CD14-positive monocyte (primary cell): ENCODE results near the gene NMNAT1. TPM values are rescaled to one million over a fixed set of nuclear protein-coding genes. Genes with fewer than 3 reads are reported as not detected.

ENCODE experiments used
- DNase-seq, 3 donors: peaks; one replicate each; pipeline ENCODE4 v3.0.0-alpha.2; 2011 to 2022
- H2AFZ ChIP-seq: 2 replicates; pipeline ENCODE4 v1.6.0; 2012; ENCODE audit warnings: mild to moderate bottlenecking, low read depth, low read length, inconsistent platforms; ENCODE audit not compliant: insufficient read depth, poor library complexity, severe bottlenecking
- H3K27ac ChIP-seq, 2 donors: 1 replicate in 1 of 2; 2 replicates in 1 of 2; pipeline ENCODE4 v1.5.1; 2012 to 2013; ENCODE audit warnings: low read length in 2 of 2, control low read depth in 1 of 2, inconsistent platforms in 1 of 2, low read depth in 1 of 2, mild to moderate bottlenecking in 1 of 2
- H3K27me3 ChIP-seq, 2 donors: one replicate each; pipeline versions ENCODE4 v1.6.0 to v1.6.1; 2011 to 2013; ENCODE audit warnings: low read length in 2 of 2; ENCODE audit not compliant: control insufficient read depth in 2 of 2, insufficient read depth in 2 of 2
- H3K36me3 ChIP-seq, 2 donors: replicated peaks in 1 of 2; 1 replicate in 1 of 2; 2 replicates in 1 of 2; pipeline versions ENCODE4 v1.5.1 to v1.6.1; 2012 to 2013; ENCODE audit warnings: low read length in 2 of 2, control low read depth in 1 of 2, inconsistent platforms in 1 of 2, mild to moderate bottlenecking in 1 of 2; ENCODE audit not compliant: insufficient read depth in 2 of 2, control insufficient read depth in 1 of 2
- H3K4me1 ChIP-seq, 2 donors: 1 replicate in 1 of 2; 2 replicates in 1 of 2; pipeline versions ENCODE4 v1.5.1 to v1.6.1; 2012 to 2013; ENCODE audit warnings: low read length in 2 of 2, control low read depth in 1 of 2, inconsistent platforms in 1 of 2, mild to moderate bottlenecking in 1 of 2, moderate library complexity in 1 of 2; ENCODE audit not compliant: insufficient read depth in 2 of 2, control insufficient read depth in 1 of 2
- H3K4me2 ChIP-seq: replicated peaks from 2 replicates; pipeline ENCODE3; 2012; ENCODE audit warnings: low read length, moderate library complexity, mild to moderate bottlenecking; ENCODE audit not compliant: poor library complexity, severe bottlenecking; ENCODE audit errors: extremely low read depth
- H3K4me3 ChIP-seq, 3 experiments: fragments of 200-600 bp in 1 of 3; sonication (generic) in 1 of 3; replicated peaks in 1 of 3; 1 replicate in 2 of 3; 2 replicates in 1 of 3; pipeline ENCODE4 v1.5.1; 2011 to 2013; ENCODE audit warnings: low read length in 3 of 3, mild to moderate bottlenecking in 3 of 3, control low read depth in 2 of 3, low read depth in 2 of 3, inconsistent platforms in 1 of 3, moderate library complexity in 1 of 3
- H3K79me2 ChIP-seq: 2 replicates; pipeline ENCODE4 v1.6.0; 2012; ENCODE audit warnings: mild to moderate bottlenecking, control low read depth, inconsistent platforms, low read length, moderate library complexity; ENCODE audit not compliant: insufficient read depth
- H3K9ac ChIP-seq: 2 replicates; pipeline ENCODE4 v1.6.0; 2017; ENCODE audit warnings: low read length, mild to moderate bottlenecking; ENCODE audit not compliant: insufficient read depth, poor library complexity, severe bottlenecking
- H3K9me3 ChIP-seq, 2 donors: replicated peaks in 1 of 2; 1 replicate in 1 of 2; 2 replicates in 1 of 2; pipeline versions ENCODE4 v1.5.1 to v1.6.1; 2012 to 2013; ENCODE audit warnings: low read length in 2 of 2, control low read depth in 1 of 2; ENCODE audit not compliant: control insufficient read depth in 1 of 2, insufficient read depth in 1 of 2
- H4K20me1 ChIP-seq: 2 replicates; pipeline ENCODE4 v1.6.0; 2012; ENCODE audit warnings: mild to moderate bottlenecking, low read length, control low read depth, moderate library complexity; ENCODE audit not compliant: insufficient read depth
- H3K27ac Mint-ChIP-seq, 7 donors: one replicate each; pipeline ENCODE4 v1.8.0; 2020; ENCODE audit warnings: mild to moderate bottlenecking in 7 of 7, mixed read lengths in 7 of 7, moderate library complexity in 6 of 7, inconsistent platforms in 2 of 7
- H3K27me3 Mint-ChIP-seq, 3 donors: one replicate each; pipeline ENCODE4 v1.8.0; 2021 to 2022; ENCODE audit warnings: low read depth in 3 of 3, mild to moderate bottlenecking in 3 of 3, mixed read lengths in 3 of 3, moderate library complexity in 3 of 3, inconsistent platforms in 1 of 3
- H3K36me3 Mint-ChIP-seq, 2 donors: one replicate each; pipeline ENCODE4 v1.8.0; 2020; ENCODE audit warnings: mixed read lengths in 2 of 2, inconsistent platforms in 1 of 2, mild to moderate bottlenecking in 1 of 2
- H3K4me1 Mint-ChIP-seq: one replicate; pipeline ENCODE4 v1.8.0; 2020; ENCODE audit warnings: mild to moderate bottlenecking, mixed read lengths
- H3K4me3 Mint-ChIP-seq, 2 donors: one replicate each; pipeline ENCODE4 v1.8.0; 2020; ENCODE audit warnings: mild to moderate bottlenecking in 2 of 2, mixed read lengths in 2 of 2, moderate library complexity in 1 of 2
- H3K9me3 Mint-ChIP-seq, 7 donors: one replicate each; pipeline ENCODE4 v1.8.0; 2020 to 2022; ENCODE audit warnings: mixed read lengths in 7 of 7, mild to moderate bottlenecking in 6 of 7, moderate library complexity in 6 of 7, inconsistent platforms in 2 of 7
- WGBS: methylation state at CpG from one replicate; pipeline ENCODE4 v1.1.5; 2013; ENCODE audit warnings: missing lambda C conversion rate; ENCODE audit not compliant: insufficient coverage; 5-methylcytosine and 5-hydroxymethylcytosine counted together
- intact Hi-C, 2 donors: fragments of 100-400 bp; cut with micrococcal nuclease; formaldehyde crosslinking; loops; one replicate each; pipeline versions ENCODE4 v1.15.0 to v1.15.1; 2023
- polyA plus RNA-seq, 3 donors: library from polyadenylated mRNA; depleted of rRNA in 1 of 3; unstranded in 2 of 3; stranded (reverse) in 1 of 3; fragments of 300-500 nt in 2 of 3; fragments of >200 nt in 1 of 3; fragmentation: Illumina TruSeq in 2 of 3; gene quantifications; 1 replicate in 2 of 3; 2 replicates in 1 of 3; pipeline ENCODE4 v1.2.3, GENCODE V29; 2012 to 2021
- TF ChIP-seq, protein P1 (sequence below): fragments of 200-600 bp; IDR thresholded peaks from one replicate; pipeline ENCODE4 v1.8.0; 2022; ENCODE audit warnings: antibody characterized with exemption, mild to moderate bottlenecking

Gene NMNAT1
- polyA plus RNA-seq, 3 donors = 6.8 to 9.9 (median 7.1) TPM

DNA sequence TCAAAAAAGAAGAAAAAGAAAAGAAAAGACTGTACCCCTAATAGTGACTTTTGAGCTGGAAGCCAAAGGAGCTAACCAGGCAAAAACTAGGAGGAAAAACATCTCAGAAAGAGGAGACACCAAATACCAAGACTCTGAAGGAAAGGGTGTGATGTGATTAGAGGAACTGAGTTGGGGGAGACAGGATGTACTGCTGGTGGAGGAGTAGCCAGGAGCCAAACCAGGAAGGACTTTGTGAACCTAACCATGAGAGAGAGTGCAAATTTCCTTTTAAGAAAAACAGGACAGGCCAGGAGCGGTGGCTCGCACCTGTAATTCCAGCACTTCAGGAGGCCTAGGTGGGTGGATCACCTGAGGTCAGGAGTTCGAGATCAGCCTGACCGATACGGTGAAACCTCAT, 49.6 kb downstream of the NMNAT1 start:
- Histone ChIP-seq H3K4me1 (peaks cover 56 to 66% of the 10 kb centered on the region in 2 donors), H4K20me1 (no peaks in the 10 kb centered on the region), H3K79me2 (no peaks in the 10 kb centered on the region), H3K27ac (peak overlapping the region; percentile 66 to 72), H3K9ac (no peak overlapping the region), H2AFZ (peak overlapping the region; percentile 68), H3K27me3 (peaks cover 0 to 4% of the 10 kb centered on the region in 2 donors), H3K36me3 (no peaks in the 10 kb centered on the region), H3K4me3 (peak overlapping the region in 1 of 3 experiments; percentile 30), H3K9me3 (no peaks in the 10 kb centered on the region), H3K4me2 (peak overlapping the region; percentile 22)
- H3K36me3 Mint-ChIP-seq = peaks cover 0 to 14% of the 10 kb centered on the region in 2 donors
- H3K9me3 Mint-ChIP-seq = no peaks in the 10 kb centered on the region
- H3K4me3 Mint-ChIP-seq = peak overlapping the region in 1 of 2 donors; percentile 61
- H3K27me3 Mint-ChIP-seq = peaks cover 4 to 21% (median 19%) of the 10 kb centered on the region in 3 donors
- TF ChIP-seq, protein P1, sequence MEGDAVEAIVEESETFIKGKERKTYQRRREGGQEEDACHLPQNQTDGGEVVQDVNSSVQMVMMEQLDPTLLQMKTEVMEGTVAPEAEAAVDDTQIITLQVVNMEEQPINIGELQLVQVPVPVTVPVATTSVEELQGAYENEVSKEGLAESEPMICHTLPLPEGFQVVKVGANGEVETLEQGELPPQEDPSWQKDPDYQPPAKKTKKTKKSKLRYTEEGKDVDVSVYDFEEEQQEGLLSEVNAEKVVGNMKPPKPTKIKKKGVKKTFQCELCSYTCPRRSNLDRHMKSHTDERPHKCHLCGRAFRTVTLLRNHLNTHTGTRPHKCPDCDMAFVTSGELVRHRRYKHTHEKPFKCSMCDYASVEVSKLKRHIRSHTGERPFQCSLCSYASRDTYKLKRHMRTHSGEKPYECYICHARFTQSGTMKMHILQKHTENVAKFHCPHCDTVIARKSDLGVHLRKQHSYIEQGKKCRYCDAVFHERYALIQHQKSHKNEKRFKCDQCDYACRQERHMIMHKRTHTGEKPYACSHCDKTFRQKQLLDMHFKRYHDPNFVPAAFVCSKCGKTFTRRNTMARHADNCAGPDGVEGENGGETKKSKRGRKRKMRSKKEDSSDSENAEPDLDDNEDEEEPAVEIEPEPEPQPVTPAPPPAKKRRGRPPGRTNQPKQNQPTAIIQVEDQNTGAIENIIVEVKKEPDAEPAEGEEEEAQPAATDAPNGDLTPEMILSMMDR = no peak
- WGBS = 70% methylated on average over 2 of the region's 5 CpGs
- intact Hi-C loops = loop anchor here in 1 of 2 donors (10.0 kb wide), 1 partner anchor 48 kb away; the partner anchor contains the start of genes LZIC and NMNAT1
- DNase-seq = peak in 2 of 3 donors; percentile 21 to 28
- H3K4me1 Mint-ChIP-seq = peaks cover 59% of the 10 kb centered on the region
- H3K27ac Mint-ChIP-seq = peak overlapping the region; percentile 70 to 93 (median 84)

DNA sequence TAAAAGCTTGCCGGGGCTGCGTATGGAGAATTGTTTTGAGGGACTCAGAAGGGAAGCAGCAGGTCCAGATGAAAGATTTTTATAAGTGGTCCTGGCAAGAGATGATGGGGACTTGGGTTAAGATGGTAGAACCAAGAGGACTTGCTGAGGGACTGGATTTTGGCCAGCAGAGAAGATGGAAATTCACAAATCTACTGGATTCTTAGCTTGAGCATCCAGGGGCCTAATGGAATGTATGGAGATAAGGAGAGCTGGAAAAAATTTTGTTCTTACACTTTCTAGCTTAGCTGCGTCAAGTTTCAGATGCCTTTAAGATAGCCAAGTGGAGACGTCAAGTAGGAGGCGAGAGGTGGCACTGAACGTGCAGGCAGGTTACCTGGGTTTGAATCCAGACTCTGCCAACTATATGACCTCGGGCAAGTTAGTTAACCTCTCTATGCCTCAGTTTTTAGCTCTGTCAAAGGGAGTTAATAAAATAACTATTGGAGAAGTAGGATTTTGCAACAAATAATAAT, 50.3 kb downstream of the NMNAT1 start:
- H3K9me3 Mint-ChIP-seq = peaks cover 0 to 3% (median under 1%) of the 10 kb centered on the region in 7 donors
- H3K4me3 Mint-ChIP-seq = no peak overlapping the region
- Histone ChIP-seq H3K4me1 (peaks cover 63 to 72% of the 10 kb centered on the region in 2 donors), H3K9ac (no peak overlapping the region), H3K9me3 (no peaks in the 10 kb centered on the region), H4K20me1 (no peaks in the 10 kb centered on the region), H3K27ac (peak overlapping the region; percentile 66 to 72), H3K4me3 (peak overlapping the region in 1 of 3 experiments; percentile 30), H3K36me3 (no peaks in the 10 kb centered on the region), H3K27me3 (peaks cover 0 to 4% of the 10 kb centered on the region in 2 donors), H3K4me2 (no peak overlapping the region), H2AFZ (peak overlapping the region; percentile 68), H3K79me2 (no peaks in the 10 kb centered on the region)
- 99% methylated on average over 6 of the region's 7 CpGs for WGBS
- H3K4me1 Mint-ChIP-seq = peaks cover 67% of the 10 kb centered on the region
- TF ChIP-seq, protein P1 = no peak
- peaks cover under 1 to 14% of the 10 kb centered on the region in 2 donors for H3K36me3 Mint-ChIP-seq
- intact Hi-C loops = loop anchor here in 1 of 2 donors (10.0 kb wide), 1 partner anchor 49 kb away; the partner anchor contains the start of genes LZIC and NMNAT1
- DNase-seq = no peak
- peaks cover 4 to 28% (median 26%) of the 10 kb centered on the region in 3 donors for H3K27me3 Mint-ChIP-seq
- H3K27ac Mint-ChIP-seq = peak overlapping the region in 6 of 7 donors; percentile 70 to 93 (median 83)
